CD4-positive, alpha-beta T cell treated with Interleukin-4 for 4 hours (primary cell): ENCODE measurements around the gene IFITM10.
A peak's percentile ranks its signal among the peaks of the same experiment; 100 is the strongest.

Source experiments
- DNase-seq: peaks from one replicate; pipeline ENCODE4 v3.0.0-alpha.2; 2020

Gene IFITM10

DNA sequence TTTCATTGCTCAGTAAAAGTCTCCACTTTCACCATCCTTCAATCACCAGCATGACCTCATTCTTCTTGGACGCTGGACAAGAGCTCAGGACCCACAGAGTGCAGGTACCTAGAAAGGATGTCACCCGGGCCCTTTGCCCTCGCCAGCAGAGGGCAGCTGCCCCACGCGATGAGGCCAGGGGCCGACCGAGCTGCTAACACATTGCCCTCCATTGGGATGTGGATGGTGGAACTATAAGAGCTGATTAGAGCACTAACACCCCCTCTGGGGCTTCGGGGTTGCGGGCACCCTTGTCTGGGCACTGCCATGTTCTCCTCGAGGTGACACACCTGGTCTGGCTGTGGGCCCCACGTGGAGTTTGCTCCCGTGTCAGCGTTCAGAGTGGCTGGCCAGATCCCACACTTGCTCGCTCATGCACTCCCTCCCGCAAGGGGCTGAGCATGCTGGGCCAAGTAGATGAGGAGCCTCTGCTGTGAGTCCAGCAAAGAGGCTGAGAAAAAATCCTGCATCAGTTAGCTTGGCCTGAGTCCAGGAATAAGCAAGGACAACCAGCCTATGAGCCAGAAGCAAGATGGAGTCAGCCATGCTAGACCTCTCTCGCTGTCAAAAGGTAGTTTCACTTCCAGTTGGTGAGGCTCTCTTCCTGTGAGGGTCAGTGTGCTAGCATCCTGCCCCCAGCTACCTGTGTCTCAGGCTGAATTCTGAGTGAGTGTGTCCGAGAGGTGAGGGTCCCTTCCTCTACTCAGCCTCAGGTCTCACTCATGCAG is 43.6 kb downstream of the IFITM10 start:
- DNase-seq = no peak

DNA sequence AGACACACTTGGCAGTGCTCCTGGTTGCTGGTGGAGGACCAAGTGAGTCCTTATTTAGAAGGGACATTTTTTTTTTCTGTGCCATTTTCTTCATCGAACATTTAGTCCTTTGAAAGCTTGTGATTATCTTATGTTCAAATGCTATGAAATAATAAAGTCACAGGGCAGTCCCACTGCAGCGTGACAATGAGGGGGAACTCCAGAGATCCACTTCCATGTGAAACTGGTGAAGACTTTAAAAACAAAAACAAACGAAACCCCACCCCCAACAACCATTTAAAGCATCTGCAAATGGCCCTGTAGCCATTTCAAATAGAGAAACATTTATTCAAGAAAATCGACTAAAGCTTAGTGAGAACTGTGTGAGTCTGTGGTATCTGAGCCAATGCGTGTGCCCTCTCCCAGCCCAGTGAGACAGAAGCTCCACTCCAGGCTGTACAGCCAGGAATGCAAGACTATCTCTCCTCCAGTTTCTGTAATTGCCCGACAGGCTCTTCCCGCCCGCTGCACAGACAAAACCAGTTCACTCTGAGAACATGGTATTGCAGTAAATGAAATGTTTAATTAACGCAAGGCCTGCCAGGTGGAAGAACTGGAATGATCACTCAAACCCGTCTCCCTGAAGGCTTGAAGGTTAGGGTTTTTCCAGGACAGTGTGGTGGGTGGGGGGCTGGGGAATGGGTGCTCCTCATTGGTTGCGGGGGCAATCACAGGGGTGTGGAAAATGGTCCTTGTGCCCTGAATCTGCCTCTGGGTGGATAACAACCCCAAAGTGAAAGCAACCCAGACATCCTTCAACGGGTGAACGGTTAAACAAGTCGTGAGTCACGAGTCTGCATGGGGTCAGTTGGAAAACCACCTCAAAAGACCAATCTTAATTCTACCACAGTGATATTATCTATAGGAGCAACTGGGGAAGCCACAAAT is 45.0 kb downstream of the IFITM10 start:
- DNase-seq = peak; percentile 12

DNA sequence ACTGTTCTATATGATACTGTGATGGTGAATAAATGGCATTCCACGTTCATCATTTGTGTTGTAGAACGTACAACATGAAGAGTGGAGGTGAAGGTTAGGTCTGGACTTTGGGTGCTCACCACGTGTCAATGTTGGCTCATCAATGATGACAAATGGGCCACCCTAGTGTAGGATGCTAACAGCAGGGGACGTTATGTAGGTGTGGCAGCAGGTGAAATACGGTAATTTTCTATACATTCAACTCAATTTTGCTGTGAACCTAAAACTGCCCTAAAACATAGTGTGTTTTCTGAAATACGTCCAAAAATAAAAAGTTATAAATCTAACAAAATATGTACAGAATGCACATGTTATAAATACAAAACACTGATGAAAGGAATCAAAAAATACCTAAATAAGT is 47.2 kb downstream of the IFITM10 start:
- no peak for DNase-seq

DNA sequence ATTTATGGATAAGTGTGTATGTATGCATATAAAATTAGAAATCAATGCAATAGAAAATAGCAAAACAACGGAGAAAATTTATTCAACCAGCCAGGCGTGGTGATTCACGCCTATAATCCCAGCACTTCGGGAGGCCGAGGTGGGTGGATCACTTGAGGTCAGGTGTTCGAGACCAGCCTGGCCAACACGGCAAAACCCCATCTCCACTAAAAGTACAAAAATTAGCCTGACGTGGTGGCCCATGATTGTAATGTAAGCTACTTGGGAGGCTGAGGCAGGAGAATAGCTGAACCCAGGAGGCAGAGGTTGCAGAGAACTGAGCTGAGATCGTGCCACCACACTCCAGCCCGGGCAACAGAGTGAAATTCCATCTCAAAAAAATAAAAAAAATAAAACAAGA is 47.9 kb downstream of the IFITM10 start:
- no peak for DNase-seq

DNA sequence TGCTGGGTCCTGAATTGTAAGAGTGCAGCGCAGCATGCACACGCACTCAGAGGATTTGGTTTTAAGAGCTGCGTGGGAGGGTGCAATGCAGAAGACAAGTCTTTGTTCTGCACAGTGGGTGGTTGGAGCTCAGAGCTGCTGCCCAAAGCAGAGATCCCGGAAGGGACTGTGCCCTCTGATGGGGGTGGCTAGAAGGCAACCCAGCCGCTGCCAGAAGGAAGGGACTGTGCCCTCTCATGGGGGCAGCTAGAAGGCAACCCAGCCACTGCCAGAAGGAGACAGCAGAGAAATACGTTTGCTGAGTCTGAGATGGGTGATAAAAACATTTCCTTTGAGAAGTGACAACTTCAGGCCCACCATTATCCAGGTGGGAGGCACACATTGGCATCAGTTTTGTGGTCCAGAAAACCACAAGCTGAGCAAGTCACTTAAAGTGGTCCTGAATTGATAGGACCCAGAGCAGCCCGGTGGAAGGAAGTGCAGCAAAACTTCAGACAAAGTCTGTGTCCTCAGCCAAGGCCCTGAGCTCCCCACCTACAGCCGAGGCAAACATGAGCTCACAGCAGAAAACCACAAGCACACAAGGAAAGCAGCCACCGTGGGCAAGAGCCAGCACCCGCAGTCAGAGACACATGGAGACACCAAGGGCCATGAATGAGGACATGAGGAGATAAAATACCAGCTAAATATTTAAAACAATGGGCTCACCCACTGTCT is 49.1 kb downstream of the IFITM10 start:
- no peak for DNase-seq

DNA sequence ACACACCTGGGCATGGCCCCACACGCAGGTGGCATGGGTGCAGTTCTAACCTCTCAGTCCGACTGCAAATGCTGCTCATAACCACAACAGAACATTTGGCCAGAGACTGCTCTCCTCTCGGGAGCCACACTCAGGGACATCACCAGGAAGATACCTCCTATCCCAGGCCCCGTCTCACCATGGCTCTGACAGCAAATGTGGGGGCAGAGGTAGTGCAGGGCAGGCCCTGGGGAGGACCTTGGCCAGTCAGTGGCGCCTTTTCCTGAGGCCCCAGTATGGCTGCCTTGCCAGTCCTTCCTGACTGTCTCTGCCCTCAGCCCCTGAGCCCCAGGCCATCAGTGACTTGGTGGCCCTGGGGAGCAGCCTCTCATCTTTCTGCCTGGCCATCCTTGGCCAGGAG is 50.6 kb downstream of the IFITM10 start:
- no peak for DNase-seq

DNA sequence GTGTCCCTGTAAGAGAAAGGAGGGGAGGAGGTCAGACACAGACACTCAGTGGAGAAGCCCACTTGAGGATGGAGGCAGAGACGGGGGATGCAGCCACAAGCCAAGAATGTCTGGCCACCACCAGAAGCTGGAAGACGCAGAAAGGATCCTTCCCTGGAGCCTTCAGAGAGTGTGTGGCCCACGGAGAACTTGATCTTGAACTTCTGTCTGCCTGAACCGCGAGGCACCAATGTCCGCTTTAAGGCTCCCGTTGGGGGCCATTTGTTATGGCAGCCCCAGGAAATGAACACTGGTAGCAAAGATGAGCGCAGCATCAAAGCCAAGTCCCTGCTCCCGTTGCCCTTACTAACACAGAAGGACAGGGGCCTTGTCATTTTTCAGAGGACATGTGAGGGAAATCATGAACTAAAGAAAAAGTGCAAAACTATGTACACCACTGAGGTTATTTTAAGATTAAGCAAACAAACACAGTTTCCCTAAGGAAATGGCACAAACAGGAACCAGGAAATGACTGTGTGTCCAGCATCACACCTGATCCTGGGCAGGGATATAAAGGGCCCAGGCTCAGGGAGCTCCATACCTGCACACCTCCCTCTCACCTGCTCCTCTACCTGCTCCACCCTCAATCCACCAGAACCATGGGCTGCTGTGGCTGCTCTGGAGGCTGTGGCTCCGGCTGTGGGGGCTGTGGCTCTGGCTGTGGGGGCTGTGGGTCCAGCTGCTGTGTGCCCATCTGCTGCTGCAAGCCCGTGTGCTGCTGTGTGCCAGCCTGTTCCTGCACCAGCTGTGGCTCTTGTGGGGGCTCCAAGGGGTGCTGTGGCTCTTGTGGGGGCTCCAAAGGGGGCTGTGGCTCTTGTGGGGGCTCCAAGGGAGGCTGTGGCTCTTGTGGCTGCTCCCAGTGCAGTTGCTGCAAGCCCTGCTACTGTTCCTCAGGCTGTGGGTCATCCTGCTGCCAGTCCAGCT is 53.5 kb downstream of the IFITM10 start, which contains the start of gene KRTAP5-6:
Gene KRTAP5-6, plus strand, starts transcription at position 588 of the 963 bp plus-strand sequence. Its CDS starts 51 bp downstream, at position 639.
- no peak for DNase-seq

DNA sequence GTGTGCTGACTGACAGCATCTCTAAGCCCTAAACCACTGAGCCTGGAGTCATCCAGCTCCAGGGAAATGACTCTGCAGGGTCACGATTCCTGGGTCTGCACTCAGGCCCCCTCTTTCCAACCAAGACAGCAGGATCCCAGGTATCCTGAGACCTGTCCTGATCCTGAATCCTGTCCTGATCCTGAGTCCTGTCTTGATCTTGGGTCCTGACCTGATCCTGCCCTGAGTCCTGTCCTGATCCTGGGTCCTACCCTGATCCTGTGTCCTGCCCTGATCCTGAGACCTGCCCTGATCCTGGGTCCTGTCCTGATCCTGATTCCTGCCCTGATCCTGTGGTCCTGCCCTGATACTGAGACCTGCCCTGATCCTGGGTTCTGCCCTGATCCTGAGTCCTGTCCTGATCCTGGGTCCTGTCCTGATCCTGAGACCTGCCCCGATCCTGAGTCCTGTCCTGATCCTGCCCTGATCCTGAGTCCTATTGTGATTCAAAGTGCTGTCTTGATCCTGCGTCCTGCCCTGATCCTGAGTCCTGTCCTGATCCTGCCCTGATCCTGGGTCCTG is 54.8 kb downstream of the IFITM10 start:
- DNase-seq = no peak

DNA sequence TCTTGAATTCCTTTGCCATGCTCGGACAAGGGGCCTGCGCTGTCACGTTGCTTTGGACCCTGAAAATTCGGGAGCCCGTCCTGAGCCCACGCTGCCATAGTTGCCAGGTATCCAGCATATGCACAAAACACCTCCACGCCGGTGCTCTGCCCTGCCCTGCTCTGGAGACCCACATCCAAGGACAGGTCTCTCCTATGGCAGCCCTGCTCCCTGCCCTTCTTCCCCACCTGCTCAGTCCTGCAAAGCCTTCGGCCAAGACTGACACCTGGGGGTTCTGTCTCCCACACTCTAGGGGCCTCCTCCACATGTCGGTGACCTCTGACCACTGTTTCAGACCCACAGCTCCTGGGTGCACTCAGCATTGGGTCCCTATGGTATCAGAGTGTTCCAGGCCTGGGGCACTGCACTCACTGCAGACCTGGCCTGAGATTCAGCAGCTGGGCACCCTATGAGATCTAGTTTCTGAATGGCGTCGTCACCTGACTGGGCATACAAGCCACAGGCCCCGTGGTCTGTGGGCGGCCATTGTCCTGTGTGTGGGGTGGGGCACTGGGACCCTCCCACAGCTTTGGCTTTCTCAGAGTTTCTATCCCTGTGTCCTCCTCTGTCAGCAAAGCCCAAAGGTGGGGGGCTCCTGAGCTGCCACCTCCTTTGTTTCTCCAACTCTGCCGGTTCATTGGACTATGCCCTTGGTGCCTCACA is 55.4 kb downstream of the IFITM10 start:
- no peak for DNase-seq

DNA sequence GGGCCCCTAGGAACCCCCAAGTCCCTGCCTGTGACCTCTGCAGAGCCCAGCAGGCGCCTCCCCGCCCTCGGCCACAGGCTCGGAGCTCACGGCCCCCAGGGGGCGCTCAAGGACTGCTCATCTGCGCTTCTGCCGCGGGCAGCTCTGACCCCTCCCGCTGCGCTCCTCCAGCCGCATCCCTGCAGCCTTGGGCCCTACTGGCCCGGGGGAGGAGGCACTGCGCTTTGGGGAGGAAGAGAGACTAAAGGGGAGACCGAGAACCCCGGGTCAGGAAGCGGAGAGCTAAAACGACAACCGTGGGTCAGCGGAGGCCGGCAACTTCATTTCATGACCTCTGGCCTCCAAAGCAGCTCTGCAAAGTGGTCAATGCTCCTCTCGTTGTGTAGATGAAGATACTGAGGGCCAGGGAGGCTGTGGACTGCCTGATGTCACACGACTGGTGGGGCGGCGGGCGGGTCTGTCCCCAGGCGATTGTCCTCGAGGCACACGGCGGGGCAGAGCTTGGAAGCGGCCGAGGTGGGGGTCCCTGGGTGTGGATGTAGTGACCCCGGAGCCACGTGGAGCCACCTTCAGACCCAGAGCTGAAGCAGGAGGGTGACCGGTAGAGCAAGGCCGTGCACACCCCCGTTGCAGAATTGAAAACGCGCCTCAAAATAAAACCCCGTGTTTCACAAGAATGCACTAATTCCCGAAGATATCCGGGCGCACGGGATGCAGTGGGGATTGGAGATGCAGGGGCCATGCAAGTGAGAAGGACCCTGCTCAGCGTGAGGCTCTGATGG is 56.1 kb downstream of the IFITM10 start:
- peak; percentile 68 for DNase-seq

DNA sequence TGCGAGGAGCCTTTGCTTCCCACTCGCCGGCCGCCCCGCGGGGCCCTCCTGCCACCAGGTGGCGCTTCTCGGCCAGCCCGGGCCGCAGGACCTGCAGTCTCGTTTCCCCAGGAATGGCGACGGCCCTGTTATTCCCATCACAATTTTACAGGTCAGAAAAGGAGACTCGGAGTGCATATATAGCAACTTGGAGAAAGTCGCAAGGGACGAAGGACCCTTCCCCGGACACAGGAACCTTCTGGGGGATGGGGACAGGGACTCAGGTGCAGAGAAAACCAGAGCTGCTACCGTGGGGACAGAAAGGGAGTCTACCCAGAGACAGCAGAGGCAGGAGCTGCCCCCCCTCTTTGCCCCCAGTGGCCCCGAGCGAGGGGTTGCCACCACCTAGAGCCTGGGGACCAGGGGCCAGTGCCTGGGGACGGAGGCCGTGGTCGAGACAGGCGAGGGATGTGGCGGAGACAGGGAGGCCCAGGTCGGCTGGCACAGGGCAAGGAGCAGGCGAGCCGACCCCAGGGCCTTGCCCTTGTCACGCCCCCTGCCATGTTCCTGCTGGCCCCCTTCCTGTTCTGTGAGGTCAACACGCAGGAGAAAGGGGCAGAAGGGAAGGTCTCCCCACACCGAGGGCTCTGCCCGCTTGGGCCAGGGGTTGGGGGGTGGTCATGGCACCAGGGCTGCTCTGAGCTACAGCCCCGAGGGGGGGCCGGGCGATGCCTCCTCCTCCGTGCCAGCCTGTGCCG is 56.9 kb downstream of the IFITM10 start:
- peak; percentile 49 for DNase-seq

DNA sequence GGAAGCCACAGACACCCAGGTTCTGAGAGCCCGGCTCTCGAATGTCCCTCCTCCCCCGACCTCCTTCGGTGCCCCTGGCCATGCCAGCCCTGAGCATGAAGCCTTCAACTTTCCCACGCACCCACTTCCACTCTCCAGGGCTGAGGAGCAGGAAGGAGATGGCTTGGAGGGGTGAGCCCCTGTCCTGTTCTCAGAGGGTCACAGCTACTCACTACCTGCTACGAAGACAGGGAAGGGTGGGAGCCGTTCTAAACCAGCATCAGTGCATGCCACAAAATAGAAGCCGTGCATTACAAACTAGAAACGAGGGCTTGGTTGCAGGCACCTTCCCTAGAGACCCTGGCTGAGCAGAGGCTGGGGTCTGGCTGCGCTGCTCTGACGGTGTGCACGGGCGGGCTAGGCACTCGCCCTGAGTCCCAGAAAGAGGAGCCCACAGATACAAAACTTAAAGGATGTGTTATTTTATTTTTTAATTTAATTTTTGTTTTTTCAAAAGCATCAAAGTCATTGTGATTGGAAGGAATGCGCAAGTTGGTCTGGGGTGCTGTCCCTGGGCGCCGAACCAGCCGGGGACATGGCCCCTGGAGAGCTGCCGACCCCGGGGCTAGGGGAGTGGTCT is 57.6 kb downstream of the IFITM10 start:
- no peak for DNase-seq

DNA sequence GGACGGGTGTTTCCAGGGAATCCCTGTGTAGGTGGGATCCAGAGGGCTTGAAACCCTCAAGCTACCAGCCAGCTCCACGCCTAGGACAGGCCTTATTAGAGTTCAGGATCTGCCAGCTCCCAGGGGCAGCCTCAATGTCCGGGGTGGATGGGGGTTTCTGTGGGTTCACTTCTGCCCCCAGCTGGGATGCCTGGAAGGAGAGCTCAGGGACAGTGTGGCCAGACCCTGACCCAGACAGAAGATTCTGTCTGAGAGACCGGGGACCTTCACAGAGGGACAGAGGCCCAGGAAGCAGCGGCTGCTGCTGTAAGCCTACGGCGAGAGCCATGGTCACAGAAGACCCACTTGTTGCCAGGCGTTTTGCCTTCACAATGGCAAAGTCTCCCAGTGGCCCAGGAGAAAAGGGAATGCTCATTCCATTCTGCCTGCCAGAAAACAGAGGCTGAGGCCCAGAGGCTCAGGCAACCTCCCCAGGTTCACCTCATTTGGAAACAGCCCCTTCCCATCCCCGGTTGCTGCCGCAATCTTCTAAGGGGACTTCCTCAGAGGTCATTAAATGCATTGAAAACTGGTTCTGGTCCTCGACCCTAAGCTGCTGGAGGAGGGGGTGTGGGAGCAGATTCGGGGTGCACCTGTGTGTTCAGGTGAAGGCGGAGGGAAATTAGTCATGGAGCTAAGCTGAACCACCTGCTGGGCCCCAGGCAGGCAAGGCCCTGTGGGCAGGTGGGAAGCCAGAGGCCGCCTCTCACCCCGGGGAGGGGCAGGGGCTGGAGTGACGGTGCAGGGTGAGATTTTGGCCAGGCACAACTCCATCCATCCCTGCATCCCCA is 58.3 kb downstream of the IFITM10 start:
- no peak for DNase-seq

DNA sequence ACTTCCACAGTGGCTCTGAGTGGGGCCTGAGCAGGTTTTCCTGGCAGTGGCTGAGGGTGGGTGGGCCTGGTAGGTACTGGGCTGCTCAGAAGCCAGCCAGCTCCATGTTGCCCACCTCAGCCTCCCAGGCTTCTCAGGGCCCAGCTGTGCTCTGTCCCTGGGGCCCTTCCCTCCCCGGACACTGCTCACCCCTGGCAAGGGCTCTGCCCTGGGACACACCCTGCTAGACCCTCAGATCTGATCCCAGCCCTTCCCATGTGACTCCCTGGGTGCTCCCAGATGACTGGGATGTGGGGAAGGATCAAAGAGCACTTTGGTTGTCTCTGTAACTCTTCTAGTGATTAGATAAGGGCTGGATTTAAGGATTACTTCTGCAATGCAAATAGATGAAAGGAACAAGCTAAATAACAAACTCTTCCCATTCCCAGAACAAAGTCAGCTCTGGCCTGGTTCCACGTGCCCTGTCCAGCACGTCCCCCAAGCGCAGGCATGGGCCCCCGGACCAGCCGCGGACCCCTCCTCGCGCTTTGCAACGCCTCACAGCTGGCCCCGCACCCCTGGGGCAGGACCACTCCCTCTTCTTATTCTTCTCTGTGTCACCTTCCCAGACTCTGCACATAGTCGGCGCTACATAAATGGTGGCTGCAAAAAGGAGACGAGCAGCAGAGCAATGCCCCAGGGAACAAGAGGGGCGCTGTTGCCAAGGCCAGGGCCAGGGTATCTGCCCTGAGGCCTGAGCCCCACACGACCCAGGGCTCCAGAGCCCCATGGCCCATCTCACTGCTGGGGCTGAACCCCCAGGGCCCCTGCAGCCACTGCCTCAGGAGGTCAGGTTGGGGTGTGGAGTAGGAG is 59.1 kb downstream of the IFITM10 start:
- no peak for DNase-seq

DNA sequence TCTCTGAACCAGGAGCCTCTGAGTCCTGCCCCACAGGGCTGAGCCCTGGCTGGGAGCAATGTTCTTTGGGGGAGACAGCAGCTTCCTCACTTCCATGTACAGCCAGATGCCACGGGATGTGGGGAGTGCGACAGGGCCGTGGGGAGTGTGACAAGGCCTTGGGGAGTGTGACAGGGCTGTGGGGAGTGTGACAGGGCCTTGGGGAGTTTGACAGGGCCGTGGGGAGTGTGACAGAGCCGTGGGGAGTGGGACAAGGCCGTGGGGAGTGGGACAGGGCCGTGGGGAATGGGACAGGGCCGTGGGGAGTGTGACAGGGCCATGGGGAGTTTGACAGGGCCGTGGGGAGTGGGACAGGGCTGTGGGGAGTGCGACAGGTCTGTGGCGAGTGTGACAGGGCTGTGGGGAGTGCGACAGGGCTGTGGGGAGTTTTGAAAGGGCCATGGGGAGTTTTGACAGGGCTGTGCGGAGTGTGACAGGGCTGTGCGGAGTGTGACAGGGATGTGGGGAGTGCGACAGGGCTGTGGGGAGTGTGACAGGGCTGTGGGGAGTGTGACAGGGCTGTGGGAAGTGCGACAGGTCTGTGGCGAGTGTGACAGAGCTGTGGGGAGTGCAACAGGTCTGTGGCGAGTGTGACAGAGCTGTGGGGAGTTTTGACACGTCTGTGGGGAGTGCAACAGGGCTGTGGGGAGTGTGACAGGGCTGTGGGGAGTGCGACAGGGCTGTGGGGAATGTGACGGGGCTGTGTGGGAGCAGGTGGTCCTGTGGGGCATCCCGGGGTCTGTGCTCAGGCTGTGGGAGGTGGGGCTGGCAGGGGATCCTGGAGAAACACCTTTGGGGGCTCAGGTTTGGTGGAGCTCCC is 60.0 kb downstream of the IFITM10 start:
- DNase-seq = no peak
